ENCODE measurements around the gene ERP27.

GRCh38 chr12:14975457-14975856 lies 37.1 kb upstream of the ERP27 start:
- TF ChIP-seq, protein P1, sequence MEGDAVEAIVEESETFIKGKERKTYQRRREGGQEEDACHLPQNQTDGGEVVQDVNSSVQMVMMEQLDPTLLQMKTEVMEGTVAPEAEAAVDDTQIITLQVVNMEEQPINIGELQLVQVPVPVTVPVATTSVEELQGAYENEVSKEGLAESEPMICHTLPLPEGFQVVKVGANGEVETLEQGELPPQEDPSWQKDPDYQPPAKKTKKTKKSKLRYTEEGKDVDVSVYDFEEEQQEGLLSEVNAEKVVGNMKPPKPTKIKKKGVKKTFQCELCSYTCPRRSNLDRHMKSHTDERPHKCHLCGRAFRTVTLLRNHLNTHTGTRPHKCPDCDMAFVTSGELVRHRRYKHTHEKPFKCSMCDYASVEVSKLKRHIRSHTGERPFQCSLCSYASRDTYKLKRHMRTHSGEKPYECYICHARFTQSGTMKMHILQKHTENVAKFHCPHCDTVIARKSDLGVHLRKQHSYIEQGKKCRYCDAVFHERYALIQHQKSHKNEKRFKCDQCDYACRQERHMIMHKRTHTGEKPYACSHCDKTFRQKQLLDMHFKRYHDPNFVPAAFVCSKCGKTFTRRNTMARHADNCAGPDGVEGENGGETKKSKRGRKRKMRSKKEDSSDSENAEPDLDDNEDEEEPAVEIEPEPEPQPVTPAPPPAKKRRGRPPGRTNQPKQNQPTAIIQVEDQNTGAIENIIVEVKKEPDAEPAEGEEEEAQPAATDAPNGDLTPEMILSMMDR (IDR thresholded peaks at IDR 0.05; ENCODE audit: low read length) = no peak
- no peak for TF ChIP-seq EZH2 (IDR thresholded peaks at IDR 0.05; ENCODE audit: borderline replicate concordance, low read length)

Data from OCI-LY1 (cell line).